GM19035 (cell line): ENCODE data around the gene ALOXE3.
"Not testable (repeated sequence)": the region's sequence is repeated elsewhere in the genome, so short reads cannot be mapped to it uniquely, and the experiment has no call there.

ENCODE experiments used
- ATAC-seq: cut with Tn5 transposase; IDR thresholded peaks from one replicate; pipeline ENCODE4 v1.9.1; 2021; ENCODE audit not compliant: unreplicated experiment

Gene ALOXE3

DNA sequence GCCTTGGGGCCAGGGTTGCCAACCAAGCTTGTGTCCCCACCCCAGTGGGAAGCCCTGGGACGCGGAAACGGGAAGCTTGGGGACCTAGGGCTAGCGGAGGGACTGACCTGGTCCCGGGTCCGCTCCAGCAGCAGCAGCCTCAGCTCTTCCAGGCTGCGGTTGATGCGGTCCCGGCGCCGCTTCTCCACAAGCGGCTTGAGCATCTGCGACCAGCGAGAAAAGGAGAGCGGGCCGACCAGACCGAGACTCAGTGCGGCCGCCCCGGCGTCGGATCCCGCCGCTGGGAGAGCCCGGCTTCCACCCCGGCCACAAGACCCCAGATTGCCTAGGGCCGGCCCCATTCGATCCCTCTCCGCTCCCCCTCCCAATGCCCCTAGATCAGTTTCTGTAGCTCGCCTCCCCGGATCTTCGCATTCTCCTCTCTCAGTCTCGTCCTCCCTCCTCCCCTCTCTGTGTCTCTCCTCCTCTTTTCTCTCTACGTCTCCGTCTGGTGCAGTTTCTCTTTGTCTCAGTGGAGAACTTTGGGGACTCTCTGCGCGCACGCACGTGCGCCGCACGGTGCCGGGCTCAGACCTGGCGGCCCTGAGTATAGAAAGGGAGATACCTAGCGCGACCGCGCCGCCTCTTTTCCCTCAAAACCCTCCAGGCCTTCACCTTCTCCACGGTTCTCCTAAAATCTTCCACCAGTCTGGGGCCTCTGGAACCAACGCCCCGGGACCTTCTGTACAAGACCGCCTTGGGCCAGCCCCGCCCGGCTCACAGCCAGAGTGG, 4.8 kb upstream of the ALOXE3 start:
- no peak for ATAC-seq

DNA sequence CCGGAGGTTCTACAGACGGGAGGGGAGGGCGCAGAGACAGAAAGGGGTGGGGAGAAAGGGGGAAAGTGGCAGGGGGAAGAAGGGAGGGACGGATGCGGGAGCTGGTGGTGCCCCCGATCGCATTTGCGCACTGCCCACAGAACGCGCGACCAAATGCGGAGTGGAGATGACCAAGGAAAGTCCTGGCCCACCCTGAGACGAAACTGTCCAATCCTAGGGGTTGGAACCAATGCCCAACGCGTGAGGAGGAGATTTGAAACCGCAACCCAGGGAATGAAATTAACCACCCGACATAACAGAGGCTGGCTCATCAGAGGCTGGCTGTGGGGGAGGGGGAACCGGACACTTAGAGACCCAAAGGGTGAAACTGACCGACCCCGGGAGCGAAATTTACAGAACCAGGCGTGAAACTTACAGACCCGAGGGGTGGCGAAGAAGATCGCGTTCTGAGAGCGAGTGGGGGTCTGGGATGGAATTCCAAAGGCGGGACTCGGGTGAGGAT, 4.2 kb upstream of the ALOXE3 start:
- no peak for ATAC-seq

DNA sequence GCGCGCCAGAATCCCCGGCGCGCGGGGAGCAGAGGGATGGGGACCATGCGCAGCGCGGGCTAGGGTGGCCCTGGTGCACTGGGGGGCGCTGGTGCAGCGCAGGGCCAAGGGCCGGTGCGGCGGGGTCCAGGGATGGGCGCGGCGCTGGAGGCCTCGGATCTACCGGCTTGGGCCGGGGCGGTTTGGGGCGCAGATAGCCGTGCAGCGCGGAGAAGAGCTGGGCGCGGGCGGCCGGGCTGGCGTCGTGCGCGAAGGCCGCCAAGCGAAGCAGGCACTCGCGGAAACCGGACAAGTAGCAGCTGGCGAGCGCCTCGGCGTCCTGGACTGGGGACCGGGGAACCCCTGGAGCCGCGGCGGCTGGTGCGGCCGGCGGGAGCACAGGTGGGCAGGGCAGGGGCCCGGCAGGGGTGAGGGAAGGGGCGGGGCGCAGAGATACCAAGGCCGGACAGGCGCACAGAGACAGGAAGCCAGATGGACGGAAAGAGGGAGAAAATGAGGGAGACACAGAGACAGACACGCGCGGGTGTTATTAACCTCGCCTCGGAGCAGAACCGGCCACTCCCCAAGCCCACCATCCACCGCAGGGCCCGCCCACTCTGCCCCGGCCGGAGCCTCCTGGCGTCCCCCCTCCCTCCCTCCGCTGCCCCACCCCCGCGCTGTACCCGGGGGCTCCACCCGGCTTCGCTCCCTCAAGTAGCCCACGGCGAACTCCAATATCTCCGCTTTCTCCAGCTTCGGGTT, 3.5 kb upstream of the ALOXE3 start:
- ATAC-seq, result no peak

DNA sequence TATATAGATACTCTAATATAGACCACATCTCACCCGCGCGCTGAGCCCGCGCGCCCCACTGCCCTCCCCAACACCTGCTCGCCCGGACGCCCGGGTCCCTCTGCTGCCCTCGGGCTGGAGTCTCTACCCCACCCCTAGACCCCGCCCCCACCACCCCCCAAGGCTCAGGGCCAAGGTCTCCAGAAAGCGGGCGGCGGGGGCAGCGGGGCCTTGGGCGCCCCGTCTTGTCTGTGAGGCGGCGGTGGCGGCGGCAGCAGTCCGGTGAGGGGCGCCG, 3.0 kb upstream of the ALOXE3 start:
- no peak for ATAC-seq

DNA sequence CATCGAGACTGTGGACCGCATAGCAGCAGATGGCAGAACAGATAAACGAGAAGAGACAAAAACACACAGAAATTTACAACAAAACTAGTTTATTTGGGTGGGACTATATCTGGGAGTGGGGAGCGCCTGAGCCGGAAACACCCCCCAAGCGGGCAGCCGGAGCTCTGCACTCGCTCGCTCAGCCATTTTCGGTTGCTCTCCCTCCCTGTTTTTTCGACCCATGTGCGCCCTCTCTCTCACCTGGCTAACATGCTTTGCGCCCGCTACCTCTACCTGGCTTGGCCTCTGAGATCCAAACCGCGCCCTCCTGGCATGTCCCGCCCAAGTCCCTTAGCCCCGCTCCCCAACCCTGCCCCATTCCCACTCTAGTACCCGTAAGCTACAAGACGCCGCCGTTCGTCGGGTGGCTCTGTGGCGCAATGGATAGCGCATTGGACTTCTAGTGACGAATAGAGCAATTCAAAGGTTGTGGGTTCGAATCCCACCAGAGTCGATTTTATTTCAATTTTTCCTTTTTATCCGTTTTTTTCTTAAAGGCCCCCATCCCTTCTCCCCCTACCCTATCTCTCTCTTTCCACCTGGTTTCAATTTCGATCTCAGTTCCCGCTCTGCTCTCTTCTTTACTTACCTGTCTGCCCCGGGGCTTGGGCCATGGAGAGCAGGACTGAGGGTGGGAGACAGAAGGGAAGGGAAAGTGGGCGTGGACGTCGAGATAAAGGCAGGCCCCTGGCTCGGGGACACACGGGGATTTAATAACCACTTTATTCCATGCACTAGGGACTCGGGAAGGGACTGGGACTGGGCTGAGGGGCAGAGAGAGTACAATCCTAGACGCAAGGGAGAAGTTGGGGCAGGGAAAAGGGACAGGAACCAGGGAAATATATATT, 2.4 kb upstream of the ALOXE3 start:
- no peak for ATAC-seq

DNA sequence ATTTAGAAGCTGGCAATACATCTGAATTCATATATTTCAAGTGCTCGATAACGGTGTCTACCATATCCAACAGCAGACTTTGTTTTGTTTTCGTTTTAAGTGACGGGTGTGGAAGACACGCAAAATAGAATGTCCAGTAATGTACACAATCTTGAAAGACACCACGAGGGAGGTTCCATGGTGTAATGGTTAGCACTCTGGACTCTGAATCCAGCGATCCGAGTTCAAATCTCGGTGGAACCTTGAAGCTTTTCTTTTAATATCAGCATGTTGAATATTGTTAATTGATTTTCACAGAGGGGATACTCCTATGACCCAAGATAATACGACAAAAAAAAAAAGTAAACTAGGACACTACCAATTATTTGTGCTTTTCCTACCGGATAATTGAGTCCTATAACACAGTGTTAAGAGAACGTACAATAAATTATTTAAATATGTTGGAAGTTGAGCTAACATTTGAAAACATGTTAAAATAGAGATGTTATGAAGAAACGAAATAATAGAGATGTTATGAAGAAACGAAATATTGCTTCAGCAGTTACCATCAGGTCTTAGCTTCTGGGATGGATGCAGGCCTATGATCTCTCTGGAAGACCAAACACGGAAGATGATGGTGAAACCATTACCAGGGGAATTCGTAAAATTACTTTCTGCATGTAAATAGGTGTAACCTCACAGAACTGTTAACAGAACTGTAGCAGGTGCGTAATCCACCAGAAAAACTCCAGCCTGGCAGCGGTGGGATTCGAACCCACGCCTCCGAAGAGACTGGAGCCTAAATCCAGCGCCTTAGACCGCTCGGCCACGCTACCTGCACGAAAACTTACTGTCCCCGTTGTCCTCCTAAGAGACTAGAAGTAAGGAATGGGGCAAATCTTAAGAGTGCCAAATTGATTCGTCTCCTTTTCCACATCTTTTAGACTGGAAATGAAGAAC, 1.5 kb upstream of the ALOXE3 start:
- peak; percentile 43 for ATAC-seq

DNA sequence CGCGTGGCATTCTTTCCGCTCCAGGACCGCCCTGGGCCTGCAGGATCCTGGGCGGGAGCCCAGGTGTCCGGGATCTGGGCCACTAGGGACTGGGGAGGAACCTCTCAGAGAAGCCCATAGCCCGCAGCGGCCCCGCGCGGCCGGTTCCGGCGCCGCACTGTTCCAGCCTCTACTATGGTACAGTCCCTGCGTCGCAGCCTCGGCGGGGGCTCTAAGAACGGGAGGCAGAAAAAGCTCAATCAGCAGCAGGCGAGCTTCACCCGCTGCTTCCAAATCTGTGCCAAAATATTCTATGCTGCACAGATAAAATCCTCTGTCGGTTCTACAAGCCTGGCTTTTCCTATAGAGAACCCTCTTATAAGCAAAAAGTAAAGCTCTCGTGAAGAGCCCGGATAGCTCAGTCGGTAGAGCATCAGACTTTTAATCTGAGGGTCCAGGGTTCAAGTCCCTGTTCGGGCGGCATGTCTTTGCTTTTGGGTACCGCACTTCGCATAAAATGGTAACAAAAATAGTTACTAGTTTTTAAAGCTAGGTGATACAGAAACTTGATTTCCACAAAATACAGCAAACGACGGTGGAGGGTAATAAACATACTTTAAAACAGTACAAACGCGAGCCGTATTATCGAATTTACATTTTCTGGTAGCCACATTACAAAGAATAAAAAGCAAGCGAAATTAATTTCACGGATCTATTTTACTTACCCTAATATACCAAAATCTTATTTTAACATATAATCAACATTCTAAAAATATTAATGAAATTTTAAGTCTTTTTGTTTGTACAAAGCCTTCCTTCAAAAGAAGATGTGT, 661 bp upstream of the ALOXE3 start:
- peak; percentile 30 for ATAC-seq

DNA sequence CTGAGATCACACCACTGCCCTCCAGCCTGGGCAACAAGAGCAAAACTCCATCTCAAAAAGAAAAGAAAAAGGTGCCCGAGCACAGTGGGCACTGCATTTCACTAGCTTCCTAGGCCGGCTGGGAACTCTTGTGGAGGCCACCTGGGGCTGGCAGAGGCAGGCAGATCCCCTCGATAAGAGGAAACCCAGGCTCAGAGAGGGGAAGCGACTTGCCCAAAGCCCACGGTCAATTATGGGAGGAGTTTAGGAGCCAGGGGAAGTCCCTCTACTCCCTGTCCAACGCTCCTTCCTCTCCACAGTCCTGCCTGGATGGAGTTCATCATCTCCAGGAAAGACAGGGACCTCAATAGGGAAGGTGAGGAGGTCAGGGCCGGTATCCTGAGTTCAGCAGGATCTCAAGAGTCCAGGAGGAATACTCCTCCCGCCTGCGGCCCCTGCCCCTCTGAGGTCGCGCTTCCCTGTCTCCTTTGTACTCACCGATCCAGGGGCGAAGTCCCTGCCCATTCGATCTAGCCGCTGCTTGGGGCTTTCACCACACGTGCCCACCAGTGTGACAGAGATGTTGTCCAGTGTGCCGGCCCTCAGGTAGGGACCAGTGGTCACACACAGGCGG, 841 bp downstream of the ALOXE3 start:
- no peak for ATAC-seq

DNA sequence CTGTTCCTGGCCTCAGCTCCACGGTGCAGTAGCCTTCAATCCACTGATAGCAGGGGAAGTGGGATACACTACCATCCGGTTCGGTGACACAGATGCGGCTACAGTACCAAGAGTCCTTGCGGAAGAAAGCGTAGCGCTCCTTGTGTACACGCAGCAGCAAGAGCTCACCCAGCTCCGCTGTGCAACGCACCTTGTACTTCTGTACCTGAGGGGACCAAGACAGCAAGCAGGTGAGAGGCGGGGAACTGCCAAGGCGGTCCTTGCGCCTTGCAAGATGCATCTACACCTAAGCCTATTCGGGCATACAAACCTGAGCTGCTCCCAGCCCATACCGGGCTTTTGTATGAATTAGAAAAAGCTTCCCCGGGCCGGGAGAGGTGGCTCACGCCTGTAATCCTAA, 1.5 kb downstream of the ALOXE3 start:
- no peak for ATAC-seq

DNA sequence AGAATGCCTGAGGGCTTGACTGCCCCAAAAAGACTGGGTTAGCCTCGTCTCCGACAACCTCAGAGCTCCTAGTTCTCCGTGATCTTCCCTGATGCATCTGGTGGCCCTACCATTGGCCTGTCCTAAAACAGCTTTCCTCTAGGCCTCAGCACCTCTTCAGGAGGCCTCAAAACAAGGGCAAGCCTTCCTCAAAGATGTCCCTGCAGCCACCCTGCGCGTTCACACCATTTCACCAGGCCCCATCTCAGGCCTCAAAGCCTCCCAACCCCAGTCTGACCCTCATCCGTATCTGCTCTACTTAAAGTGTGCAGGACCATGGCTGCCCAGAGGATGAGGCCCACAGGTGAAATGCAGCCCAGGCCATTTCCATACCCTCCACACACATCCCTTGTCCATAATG, 7.4 kb downstream of the ALOXE3 start:
- no peak for ATAC-seq

DNA sequence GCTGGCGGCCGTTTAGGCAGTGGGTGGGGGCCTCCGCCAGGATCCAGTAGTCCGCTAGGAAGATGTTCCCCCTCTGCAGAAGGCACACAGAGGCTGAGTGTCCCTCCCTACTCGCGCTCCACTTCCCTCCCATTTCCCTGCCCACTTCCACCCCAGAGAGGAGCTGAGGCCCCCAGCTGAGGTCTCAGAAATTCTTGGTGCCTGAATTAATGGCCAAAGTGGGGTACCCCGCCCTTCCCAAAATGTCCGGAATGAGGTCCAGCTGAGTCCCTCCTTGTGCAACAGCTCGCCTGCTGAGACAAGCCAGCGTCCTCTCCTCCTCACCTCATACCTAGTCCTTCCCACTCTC, 7.9 kb downstream of the ALOXE3 start:
- no peak for ATAC-seq

DNA sequence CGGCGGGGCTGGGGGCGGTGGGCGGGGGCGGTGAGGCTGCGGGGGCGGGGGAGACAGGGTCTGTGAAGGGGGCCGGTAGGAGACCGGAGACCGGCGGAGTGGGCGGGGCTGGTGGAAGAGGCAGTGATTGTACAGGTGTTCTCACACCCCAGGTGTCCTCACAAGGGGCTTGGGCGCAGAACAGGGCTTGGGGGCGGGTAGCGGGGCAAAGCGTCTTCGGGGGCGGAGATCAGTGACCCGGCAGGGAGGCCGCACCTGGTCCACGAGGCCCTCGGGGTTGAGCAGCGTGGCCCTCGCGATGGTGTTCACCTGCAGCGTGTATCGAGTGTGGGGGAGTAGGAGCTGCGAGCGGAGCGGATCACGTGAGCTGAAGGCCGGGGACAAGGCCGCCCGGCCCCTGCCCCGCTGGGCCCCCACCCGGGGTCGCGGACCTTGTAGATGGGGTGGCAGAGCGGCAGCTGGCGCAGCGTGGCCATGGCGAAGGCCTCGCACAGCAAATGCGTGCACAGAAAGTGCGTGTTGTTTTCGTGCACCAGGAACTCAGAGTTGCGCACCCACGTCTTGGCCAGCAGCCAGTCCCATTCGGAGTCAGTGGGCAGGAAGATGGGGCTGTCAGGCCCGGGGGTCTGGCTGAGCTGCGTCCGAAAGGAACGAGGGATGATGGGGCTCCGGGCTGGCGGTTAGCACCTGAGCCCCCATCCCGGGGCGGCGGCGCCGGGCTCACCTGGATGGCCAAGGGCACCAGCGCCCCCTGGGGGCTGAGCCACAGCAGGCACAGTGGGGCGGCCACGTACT, 8.5 kb downstream of the ALOXE3 start:
- no peak for ATAC-seq

DNA sequence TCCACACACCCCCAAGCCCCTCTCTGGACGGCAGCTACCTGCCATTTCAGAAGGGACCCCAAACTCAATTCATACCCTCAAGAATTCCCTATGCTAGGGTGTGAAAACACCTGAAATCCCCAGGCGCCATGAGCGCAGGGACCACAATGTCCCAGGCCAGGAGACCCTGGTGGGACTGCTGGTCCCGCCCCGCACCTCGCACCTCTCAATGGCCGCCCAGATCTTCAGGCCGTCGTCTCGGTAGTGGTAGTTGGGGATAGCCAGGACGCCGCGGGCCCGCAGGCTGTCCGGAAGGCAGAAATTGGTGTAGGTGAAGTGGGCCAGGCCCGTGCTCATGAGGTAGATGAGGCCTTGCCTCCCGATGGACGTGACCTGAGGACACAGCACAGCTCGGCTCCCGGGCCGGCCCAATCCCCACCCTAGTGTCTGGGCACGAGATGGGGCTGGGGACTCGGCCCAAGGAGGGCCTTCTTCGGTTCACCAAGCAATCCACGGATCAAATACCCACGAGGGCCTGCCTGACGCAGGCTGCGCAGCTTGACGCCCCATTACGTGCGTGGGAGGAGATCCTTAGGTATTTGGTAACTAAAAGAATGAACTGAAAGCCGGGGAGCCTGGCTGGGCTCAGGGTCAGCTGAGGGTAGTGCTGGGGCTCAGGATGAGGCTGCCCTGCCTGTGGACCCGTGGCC, 9.2 kb downstream of the ALOXE3 start:
- no peak for ATAC-seq

DNA sequence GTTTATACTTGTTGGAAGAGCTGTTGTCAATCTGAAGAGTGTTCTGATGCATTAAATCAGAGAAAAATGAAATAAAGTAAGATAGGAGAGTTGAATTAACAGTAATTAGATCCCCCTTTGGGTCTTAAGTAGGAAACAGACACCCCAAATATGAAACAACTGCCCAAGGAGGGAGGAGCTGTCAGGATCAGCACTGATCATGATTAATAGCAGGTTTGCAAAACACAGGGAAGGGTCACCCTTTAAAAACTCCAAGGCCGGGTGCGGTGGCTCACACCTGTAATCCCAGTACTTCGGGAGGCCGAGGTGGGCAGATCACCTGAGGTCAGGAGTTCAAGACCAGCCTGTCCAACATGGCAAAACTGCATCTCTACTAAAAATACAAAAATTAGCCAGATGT, 11.3 kb downstream of the ALOXE3 start:
- ATAC-seq, result not testable (repeated sequence)

DNA sequence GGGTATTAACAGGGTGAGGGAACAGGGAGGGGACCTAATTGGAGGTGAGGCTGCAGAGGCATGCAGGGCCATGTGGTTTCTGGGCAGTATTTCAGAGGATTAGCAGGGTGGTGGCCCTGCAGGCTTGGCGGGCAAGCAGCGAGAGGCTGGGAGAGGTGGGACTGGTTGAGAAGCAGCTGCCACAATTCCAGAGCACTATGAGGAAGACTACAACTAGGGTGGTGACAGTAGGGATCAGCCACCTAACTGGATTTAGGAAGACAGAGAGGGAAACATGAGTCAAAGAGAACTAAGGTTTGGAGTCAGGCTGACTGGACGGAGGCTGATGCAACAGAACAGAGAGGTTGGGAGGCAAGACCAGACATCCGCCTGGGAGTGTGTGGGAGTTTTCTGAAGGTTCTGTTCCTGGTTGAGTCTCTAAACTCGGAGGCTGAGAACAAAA, 12.3 kb downstream of the ALOXE3 start:
- no peak for ATAC-seq

DNA sequence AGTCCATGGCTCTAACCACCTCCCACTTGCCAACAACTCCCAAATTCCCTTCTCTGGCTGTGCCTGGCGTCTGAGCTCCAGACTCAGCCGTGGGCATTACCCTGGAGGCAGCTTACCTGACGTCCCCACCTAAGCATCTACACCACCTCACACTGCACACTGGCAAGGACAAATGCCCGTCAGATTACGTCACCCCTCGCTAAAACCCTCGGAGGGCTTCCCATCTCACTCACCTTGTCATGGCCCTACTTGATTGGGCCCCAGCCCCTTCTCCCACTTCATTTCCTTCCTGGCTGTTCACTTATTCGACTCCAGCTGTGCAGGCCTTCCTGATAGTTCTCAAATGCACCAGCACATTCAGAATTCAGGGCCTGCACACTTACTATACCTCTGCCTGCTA, 13.4 kb downstream of the ALOXE3 start:
- no peak for ATAC-seq

DNA sequence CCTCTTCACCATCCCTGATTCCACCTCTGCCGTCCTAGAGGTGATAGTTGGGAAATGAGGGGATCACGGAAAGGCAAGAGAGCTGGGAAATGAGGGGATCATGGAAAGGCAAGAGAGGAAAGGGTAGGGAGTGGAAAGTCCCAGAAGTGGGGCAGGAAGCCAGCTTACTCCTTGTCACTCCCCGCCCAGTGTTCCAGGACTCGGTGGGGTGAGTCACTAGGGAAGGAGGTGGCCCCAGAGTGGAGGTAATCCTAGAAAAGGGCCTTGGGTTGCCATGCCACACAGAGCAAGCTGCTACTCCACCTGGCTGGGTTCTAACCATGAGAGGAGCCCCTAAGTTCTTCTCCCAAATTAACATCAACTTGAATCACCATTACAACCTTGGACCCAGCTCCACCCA, 14.8 kb downstream of the ALOXE3 start:
- ATAC-seq, result no peak

DNA sequence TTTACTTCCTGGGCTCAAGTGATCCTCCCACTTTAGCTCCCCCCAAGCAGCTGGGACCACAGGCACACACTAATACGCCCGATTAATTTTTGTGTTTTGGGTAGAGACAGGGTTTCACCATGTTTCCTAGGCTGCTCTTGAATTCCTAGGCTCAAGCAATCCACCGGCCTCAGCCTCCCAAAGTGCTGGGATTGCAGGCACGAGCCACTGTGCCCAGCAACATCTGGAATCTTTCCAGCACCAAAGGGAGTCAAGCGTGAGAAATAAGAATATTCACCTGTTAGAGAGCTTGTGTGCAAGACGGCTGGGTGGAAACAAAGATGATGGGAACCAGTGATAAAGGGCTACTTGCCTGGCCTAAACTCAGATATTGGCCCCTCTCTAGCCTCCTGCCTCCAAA, 16.6 kb downstream of the ALOXE3 start:
- no peak for ATAC-seq
